ENCODE measurements around the gene PLEKHM3. TPM values are rescaled to one million over a fixed set of nuclear protein-coding genes. Genes with fewer than 3 reads are reported as not detected.
A peak's percentile ranks its signal among the peaks of the same experiment; 100 is the strongest.

The PLEKHM3 gene
- total and polyA plus RNA-seq, 2 experiments from 2014 or later = 3.9 to 8.8 TPM

DNA sequence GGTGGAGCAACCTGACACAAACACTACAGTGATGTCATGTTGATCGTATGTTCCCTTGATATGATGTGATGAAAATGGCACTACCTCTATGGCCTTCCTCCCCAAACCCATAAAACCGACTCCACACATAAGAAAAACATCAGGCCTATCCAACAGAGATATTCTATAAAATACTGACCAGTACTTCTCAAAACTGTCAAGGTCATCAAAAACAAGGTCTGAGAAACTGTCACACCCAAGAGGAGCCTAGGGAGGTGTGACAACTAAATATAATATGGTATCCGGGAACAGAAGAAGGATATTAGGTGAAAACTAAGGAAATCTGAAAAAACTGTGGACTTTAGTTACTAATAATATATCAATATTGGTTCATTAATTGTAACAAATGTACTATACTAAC, 169.7 kb downstream of the PLEKHM3 start:
- no peak overlapping the region for H3K27ac Mint-ChIP-seq
- Histone ChIP-seq H3K4me2 (0 out of 2 replicates have a peak overlapping the region, but pooled peaks have one; percentile 8), H3K79me2 (replicated peaks; ENCODE audit: insufficient read depth) (no peaks in the 10 kb centered on the region), H4K20me1 (replicated peaks; ENCODE audit: insufficient read depth) (no peaks in the 10 kb centered on the region), H3K4me1 (ENCODE audit: insufficient read depth) (peaks cover 5% of the 10 kb centered on the region; the same call in 1 of the 2 replicates), H3K36me3 (ENCODE audit: insufficient read depth) (no peaks in the 10 kb centered on the region), H3F3A (replicated peaks; ENCODE audit: low read depth) (no peaks in the 10 kb centered on the region), H3K9me2 (ENCODE audit: insufficient read depth) (no peaks in the 10 kb centered on the region), H3K4me3 (no peak overlapping the region), H3K27me3 (ENCODE audit: insufficient read depth) (no peaks in the 10 kb centered on the region), H3K27ac (ENCODE audit: low read depth) (no peak overlapping the region), H2AFZ (no peak overlapping the region)
- no peaks in the 10 kb centered on the region for H3K36me3 Mint-ChIP-seq (ENCODE audit: low read depth)
- peaks cover 9% of the 10 kb centered on the region for H3K4me1 Mint-ChIP-seq
- H3K27me3 Mint-ChIP-seq (ENCODE audit: insufficient read depth, low read depth, poor library complexity) = peaks cover 2% of the 10 kb centered on the region
- no peaks in the 10 kb centered on the region for H3K9me3 Mint-ChIP-seq
- no peak for ATAC-seq
- H3K4me3 Mint-ChIP-seq = no peak overlapping the region
- no peak for DNase-seq (ENCODE audit: low spot score)
- no peak for TF ChIP-seq ZNF114 (CRISPR knock-in tag; IDR thresholded peaks at IDR 0.05)

DNA sequence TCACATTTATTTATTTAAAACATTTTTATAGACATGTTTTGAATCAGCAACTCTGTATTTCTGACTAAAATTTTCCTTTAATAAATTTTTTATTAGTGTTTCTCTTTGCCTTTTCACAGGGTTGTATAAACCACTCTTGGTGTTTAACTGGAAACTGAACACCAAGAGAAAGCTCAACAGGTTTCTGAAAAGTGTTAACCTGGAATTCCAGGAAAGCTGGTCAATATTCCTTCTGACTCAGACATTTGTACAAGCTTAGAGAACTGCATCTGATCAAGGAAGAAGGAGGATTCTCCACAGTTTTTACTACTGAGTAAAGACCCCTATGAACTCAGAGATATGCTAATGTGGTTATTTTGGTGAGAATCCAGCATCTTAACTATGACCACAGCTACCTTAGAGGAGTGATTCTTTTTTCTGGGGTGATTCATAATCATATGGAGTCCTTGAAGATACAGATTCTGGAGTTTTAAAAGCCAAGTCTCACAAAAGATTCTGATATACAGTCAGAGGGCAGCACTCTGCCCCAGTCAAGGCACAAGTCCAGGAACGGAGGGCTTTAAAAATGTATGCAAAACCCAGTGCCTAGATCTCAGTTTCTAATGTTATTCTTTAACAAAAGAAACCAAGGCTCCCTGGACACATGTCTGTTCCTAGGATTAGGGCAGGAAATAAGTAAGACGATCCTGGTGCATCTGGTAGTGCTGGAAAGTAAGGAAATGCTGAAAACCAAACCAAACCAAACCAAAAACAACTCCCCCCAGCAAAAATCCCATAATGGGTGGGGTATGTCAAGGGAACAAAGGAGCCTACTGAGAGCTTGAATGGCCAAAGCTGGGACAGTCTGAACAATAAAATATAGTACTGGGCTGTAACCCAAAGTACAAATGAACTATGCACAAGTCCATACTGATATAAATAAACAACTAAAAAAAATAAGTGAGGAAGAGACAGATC, 170.6 kb downstream of the PLEKHM3 start:
- TF ChIP-seq, protein P1, sequence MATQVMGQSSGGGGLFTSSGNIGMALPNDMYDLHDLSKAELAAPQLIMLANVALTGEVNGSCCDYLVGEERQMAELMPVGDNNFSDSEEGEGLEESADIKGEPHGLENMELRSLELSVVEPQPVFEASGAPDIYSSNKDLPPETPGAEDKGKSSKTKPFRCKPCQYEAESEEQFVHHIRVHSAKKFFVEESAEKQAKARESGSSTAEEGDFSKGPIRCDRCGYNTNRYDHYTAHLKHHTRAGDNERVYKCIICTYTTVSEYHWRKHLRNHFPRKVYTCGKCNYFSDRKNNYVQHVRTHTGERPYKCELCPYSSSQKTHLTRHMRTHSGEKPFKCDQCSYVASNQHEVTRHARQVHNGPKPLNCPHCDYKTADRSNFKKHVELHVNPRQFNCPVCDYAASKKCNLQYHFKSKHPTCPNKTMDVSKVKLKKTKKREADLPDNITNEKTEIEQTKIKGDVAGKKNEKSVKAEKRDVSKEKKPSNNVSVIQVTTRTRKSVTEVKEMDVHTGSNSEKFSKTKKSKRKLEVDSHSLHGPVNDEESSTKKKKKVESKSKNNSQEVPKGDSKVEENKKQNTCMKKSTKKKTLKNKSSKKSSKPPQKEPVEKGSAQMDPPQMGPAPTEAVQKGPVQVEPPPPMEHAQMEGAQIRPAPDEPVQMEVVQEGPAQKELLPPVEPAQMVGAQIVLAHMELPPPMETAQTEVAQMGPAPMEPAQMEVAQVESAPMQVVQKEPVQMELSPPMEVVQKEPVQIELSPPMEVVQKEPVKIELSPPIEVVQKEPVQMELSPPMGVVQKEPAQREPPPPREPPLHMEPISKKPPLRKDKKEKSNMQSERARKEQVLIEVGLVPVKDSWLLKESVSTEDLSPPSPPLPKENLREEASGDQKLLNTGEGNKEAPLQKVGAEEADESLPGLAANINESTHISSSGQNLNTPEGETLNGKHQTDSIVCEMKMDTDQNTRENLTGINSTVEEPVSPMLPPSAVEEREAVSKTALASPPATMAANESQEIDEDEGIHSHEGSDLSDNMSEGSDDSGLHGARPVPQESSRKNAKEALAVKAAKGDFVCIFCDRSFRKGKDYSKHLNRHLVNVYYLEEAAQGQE (IDR thresholded peaks at IDR 0.05; ENCODE audit: unreplicated experiment) = no peak
- TF ChIP-seq ZNF331 (CRISPR knock-in tag; IDR thresholded peaks at IDR 0.05; ENCODE audit: low read depth) (no peak), POLR2AphosphoS5 (IDR thresholded peaks at IDR 0.05; ENCODE audit: low read depth) (no peak), EZH2phosphoT487 (IDR thresholded peaks at IDR 0.05; ENCODE audit: unreplicated experiment) (no peak), STAT1 (IDR thresholded peaks at IDR 0.05; ENCODE audit: unreplicated experiment) (no peak), CREB1 (CRISPR knock-in tag; IDR thresholded peaks at IDR 0.05; ENCODE audit: low read depth) (no peak), EZH2 (IDR thresholded peaks at IDR 0.05; ENCODE audit: low read depth, unreplicated experiment) (no peak)
- Histone ChIP-seq H2AFZ (no peak overlapping the region), H3K4me2 (0 out of 2 replicates have a peak overlapping the region, but pooled peaks have one; percentile 8), H3K36me3 (ENCODE audit: insufficient read depth) (no peaks in the 10 kb centered on the region), H3K27me3 (ENCODE audit: insufficient read depth) (no peaks in the 10 kb centered on the region), H3K79me2 (replicated peaks; ENCODE audit: insufficient read depth) (no peaks in the 10 kb centered on the region), H3F3A (replicated peaks; ENCODE audit: low read depth) (peaks cover 5% of the 10 kb centered on the region; the same call in 1 of the 2 replicates), H3K4me3 (no peak overlapping the region), H4K20me1 (replicated peaks; ENCODE audit: insufficient read depth) (no peaks in the 10 kb centered on the region), H3K9me2 (ENCODE audit: insufficient read depth) (no peaks in the 10 kb centered on the region), H3K27ac (ENCODE audit: low read depth) (peak overlapping the region; percentile 5; the same call in 1 of the 2 replicates), H3K4me1 (ENCODE audit: insufficient read depth) (peaks cover 5% of the 10 kb centered on the region; the same call in 1 of the 2 replicates)
- Mint-ChIP-seq H3K27ac (no peak overlapping the region), H3K4me3 (no peak overlapping the region), H3K9me3 (no peaks in the 10 kb centered on the region), H3K27me3 (ENCODE audit: insufficient read depth, low read depth, poor library complexity) (peaks cover 2% of the 10 kb centered on the region), H3K4me1 (peaks cover 11% of the 10 kb centered on the region), H3K36me3 (ENCODE audit: low read depth) (no peaks in the 10 kb centered on the region)
- DNase-seq (ENCODE audit: low spot score) = no peak
- no peak for ATAC-seq

Data from GM23338 (cell line).